DMS53 treated with DMSO at 0.1 percent for 48 hours (cell line): ENCODE data around the gene BTBD19.
A peak's percentile ranks its signal among the peaks of the same experiment; 100 is the strongest.
"Not testable (repeated sequence)": the region's sequence is repeated elsewhere in the genome, so short reads cannot be mapped to it uniquely, and the experiment has no call there.

Experiments
- DNase-seq: peaks from one replicate; lab custom pipeline; 2025; ENCODE audit not compliant: unreplicated experiment; lab: John Stamatoyannopoulos, UW

BTBD19 gene

GRCh38 chr1:44807364-44808062 lies 810 bp upstream of the BTBD19 start:
- DNase-seq: peak; percentile 91

- DNase-seq: no peak
These were observed 905 bp downstream of the BTBD19 start for GRCh38 chr1:44808938-44809917.

DNA sequence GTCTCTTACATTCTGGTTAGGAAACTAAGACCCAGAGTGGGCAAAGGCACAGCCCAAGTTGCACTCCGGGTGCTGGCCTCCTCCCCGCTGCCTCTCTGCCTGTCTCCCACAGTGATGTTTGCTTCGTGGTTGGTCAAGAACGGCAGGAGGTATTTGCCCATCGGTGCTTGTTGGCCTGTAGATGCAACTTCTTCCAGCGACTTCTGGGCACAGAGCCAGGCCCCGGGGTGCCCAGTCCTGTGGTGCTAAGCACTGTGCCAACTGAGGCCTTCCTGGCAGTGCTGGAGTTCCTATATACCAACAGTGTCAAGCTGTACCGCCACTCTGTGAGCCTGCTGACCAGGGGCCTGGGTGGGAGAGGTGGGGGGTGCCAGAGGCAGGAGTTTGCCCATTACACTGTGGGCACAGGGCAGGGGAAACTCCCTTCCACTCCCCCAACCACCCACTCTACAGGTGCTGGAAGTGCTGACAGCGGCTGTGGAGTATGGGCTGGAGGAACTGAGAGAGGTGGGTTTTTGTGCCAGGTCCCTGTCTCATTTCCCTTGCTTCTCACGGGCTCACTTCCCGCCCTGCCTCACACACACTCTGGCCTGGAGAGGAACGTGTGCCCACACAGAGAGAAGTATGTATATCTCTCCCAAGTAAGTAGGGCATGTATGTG lies 1.9 kb downstream of the BTBD19 start:
- no peak for DNase-seq

GRCh38 chr1:44810762-44811105 lies 2.4 kb downstream of the BTBD19 start:
- not testable (repeated sequence) for DNase-seq

DNA sequence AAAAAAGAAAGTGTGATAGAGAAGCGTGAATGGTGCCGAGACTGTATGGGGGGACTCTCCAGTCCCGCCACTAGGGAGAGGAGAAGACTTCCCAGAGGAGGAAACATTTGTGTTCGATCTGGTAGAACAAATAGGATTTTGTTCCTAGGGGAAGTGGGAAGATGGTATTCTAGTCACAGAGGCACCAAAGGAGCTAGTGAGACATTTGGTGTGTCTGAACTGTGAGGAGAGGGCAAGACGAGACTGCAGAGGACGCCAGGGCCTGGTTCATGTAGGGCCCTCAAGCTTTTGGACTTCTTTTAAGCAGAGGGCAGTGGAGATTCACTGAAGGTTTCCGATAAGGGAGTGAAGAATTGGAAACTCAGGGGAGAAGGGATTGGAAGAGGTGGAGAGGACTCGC lies 2.9 kb downstream of the BTBD19 start:
- DNase-seq: no peak

DNA sequence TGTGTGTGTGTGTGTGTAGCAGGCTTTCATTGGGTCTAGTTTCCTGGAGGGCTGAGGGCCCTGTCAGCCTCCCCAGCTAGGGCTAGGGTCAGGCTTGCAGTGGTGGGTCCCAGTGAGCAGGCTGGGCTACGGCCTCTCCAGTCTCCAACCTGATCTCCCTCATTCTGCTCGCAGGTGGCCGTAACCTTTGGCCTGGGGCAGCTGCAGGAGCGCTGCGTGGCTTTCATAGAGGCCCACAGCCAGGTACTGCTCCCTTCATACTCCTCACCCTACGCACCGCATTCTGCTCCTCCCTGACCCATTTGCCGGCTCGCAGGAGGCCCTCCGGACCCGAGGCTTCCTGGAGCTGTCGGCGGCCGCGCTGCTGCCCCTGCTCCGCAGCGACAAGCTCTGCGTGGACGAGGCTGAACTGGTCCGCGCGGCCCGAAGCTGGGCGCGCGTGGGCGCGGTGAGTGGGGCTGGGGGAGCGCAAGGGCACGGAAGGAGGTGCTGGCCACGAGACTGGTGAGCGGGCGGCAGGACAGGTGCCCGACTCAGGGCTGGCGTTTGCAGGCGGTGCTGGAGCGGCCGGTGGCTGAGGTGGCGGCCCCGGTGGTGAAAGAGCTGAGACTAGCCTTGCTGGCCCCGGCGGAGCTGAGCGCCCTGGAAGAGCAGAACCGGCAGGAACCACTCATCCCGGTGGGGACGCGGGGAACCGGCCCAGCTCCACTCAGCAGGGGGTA lies 4.7 kb downstream of the BTBD19 start:
- DNase-seq: peak; percentile 30

DNA sequence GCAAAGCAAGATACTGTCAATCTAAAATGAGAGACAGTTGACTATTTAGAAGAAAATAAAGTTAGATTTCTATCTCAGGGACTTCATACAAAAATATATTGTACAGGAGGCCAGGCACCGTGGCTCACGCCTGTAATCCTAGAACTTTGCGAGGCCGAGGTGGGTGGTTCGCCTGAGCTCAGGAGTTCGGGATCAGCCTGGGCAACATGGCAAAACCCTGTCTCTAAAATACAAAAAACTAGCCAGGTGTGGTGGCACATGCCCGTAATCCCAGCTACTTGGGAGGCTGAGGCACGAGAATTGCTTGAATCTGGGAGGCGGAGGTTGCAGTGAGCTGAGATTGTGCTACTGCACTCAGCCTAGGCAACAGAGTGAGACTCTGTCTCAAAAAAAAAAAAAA lies 7.6 kb downstream of the BTBD19 start:
- DNase-seq: not testable (repeated sequence)

DNA sequence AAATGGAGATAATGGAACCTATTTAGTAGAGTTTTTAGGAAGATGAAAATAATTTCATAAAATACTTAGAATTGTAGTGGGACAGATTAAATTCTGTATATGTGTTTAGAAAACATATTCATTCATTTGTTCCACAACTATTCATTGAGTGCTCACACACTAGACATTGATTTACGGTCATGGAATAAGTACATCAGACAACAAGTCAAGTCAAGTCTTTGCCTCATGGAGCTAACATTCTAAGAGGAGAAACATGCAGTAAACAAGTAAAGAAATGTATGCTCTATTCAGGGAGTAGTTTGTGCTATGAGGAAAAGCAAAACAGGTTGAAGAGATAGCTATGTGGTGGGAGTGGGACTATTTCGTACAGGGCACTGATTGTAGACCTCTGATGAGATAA lies 9.0 kb downstream of the BTBD19 start:
- no peak for DNase-seq

DNA sequence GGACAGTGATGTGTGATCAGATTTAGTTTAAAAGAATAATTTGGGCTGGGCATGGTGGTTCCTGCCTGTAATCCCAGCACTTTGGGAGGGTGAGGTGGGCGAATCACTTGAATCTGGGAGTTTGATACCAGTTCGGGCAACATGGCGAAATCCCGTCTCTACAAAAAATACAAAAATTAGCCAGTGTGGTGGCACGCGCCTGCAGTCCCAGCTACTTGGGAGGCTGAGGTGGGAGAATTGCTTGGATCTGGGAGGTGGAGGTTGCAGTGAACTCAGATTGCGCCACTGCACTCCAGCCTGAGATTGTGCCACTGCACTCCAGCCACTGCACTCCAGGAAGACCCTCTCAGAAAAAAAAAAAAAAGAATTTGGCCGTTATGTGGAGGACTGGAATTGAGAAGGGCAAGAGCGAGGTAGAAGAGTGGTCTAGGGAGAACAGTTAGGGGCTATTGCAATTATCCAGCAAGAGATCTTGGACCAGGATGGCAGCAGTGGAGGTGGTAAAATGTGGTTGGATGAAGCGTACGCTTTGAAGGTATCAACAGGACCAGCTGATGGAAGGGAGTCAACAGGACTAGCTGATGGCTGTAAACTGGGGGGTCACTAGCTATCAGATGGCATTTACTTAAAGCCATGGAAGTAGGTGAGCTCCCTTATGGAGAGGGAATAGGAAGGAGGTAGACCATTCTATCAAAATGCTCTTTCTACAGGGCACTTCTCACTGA lies 9.6 kb downstream of the BTBD19 start:
- no peak for DNase-seq

DNA sequence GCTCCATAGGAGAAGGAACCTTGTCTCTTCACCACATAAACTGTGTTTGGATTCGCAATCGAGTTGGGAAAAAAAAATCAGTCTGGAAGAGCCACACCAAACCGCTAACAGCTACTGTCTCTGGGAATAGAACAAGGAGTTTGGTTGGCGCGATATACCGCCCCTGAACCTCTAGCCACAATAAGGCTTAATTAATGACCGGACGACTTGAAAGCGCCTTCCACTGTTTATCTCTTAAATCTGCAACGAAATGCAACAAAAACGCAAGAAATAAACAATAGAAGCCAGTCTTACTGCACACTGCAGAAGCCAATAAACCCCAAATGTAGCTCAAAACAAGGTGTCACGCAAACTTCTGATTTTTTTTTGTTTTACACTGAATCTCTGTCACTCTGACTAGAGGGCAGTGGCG lies 10.9 kb downstream of the BTBD19 start:
- DNase-seq: peak; percentile 67

DNA sequence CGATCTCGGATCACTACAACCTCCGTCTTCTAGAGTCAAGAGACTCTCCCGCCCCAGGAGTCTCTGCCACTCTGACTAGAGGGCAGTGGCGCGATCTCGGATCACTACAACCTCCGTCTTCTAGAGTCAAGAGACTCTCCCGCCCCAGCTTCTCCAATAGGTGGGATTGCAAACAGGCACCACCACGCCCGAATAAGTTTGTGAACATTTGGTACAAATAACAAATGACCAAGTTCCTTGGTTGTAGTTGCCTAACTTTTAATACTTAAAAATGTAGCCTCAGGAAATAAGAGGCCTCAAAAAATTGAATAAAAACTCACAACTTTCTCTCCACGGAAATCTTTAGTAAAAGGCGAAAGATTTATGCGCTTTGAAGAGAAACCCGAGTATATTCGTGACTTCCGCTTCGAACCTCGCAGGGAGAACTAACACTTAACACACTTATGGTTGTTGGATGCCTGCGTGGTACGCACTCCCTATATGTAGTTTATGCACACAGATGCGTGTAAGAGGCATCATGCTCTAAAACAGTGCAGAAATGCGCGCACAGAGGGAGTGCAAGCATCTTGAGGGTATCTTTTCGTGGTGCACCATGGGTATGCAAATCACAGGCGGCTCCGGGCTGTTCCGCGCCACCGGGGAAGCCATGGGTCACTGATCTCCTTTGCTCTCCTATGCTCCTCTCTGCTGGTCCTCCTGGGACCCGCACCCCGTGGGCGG lies 11.4 kb downstream of the BTBD19 start:
- peak; percentile 74 for DNase-seq

GRCh38 chr1:44820328-44821239 lies 12.3 kb downstream of the BTBD19 start:
- no peak for DNase-seq

DNA sequence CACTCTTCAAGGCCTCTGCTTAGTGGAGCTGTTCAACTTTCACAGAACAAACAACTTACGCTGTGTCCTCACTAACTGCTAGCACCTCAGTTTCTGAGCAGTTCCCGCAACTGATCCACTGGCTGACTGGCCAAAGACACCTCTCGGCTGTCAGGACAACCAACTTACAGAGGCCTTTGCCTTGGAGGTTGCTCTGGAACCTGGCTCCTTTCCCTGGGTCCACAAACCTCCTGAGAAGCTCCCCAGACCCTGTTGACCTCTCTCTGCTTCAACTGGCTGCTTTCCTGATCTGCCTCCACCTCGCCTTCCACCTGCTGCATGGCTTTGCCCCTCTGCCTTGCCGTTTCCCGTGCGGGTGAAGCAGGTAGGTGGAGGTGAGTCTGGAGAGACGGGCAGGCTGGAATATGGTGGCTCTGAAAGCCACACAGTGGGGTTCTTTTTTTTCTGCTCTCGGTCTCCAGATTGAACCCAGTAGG lies 13.0 kb downstream of the BTBD19 start:
- no peak for DNase-seq

DNA sequence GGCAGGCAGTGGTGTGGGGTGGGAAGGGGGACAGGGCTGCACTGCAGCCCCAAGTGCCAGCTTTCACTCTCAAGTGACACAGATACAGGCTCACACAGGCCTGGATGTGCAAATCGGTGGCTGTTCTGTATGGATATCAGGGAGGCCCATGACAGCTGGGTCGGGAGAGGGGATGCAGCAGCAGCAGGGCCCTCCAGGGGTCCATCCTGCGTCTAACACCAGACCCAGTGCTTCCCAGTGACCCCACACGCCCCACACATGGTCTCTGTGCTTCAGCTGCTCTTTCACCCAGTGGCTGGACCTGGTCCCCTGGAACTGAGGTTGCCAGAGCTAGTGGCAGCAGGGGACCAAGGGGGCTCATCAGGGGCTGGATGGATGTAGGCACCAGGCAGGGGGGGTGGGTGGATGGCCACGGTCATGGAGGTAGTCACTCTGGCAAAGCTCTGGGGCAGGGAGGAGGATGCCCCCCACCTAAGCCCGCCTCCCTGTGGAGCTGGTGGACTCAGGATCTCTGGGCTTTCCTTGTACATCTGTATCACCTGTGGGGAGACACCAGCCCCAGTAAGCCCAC lies 13.9 kb downstream of the BTBD19 start:
- DNase-seq: no peak

DNA sequence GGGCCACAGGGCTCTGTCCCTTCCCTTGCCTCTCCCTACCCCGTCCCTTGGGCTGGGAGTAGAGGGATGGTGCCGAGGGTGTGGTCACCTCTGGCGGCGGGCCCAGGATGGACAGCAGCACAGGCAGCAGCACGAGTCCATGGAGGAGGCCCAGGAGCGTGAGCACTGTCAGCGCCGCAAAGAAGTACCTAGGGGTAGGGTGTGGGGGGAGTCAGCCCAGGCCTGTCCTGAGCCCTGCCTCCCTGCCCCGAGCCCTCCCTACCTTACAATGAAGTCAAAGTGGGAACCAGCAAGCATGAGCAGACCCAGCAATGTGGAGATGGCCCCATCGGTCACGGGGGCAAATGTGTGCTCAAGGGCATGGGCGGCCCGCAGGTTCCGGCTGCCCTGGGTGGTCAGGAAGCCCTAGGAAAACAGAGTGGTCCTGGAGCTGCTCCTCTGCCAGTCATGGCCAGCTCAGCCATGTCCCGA lies 14.7 kb downstream of the BTBD19 start:
- no peak for DNase-seq

DNA sequence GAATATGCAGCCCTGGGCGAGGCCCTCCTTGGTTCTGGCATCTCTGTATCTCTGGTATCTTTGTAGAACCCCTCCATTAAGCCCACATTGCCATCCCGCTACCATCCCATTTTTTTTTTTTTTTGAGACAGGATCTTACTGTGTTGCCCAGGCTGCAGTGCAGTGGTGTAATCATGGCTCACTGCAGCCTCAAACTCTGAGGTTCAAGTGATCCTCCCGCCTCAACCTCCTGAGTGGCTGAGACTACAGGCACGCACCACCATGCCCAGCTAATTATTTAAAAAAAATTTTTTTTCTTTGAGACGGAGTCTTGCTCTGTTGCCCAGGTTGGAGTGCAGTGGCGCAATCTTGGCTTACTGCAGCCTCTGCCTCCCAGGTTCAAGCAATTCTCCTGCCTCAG lies 16.1 kb downstream of the BTBD19 start:
- not testable (repeated sequence) for DNase-seq

- DNase-seq: no peak
These were observed 18.3 kb downstream of the BTBD19 start for GRCh38 chr1:44826375-44827196.
